Gastroesophageal sphincter (tissue), 4 donors: Measurements from ENCODE around the gene CHST10. TPM values are rescaled to one million over a fixed set of nuclear protein-coding genes. Genes with fewer than 3 reads are reported as not detected.
A peak's percentile ranks its signal among the peaks of the same experiment; 100 is the strongest.

Source experiments
- ATAC-seq: fragments of 150-250 bp; one replicate; pipeline ENCODE4 v1.9.1; 2016; ENCODE audit warnings: mild to moderate bottlenecking, moderate library complexity
- H3K27ac ChIP-seq, 4 donors: fragments of 200-600 bp; sonication (generic) in 3 of 4; 1 replicate in 3 of 4; 2 replicates in 1 of 4; pipeline ENCODE4 v1.5.1; 2016 to 2019
- H3K27me3 ChIP-seq: fragments of 200-600 bp; sonication (generic); one replicate; pipeline ENCODE4 v1.5.1; 2019
- H3K36me3 ChIP-seq, 2 donors: fragments of 200-600 bp; sonication (generic); one replicate each; pipeline ENCODE4 v1.5.1; 2019; ENCODE audit warnings: control low read depth in 1 of 2
- H3K4me1 ChIP-seq, 3 donors: fragments of 200-600 bp; sonication (generic); 1 replicate in 2 of 3; 2 replicates in 1 of 3; pipeline ENCODE4 v1.5.1; 2016 to 2019; ENCODE audit warnings: control low read depth in 2 of 3
- H3K4me3 ChIP-seq, 2 donors: fragments of 200-600 bp; sonication (generic); one replicate each; pipeline ENCODE4 v1.5.1; 2019; ENCODE audit warnings: mild to moderate bottlenecking in 1 of 2, moderate library complexity in 1 of 2
- H3K9me3 ChIP-seq, 3 donors: fragments of 200-600 bp; sonication (generic); one replicate each; pipeline ENCODE4 v1.5.1; 2017 to 2019; ENCODE audit warnings: control low read depth in 2 of 3
- CTCF ChIP-seq, 4 experiments: fragments of 200-600 bp in 2 of 4; fragments of 450-650 bp in 2 of 4; sonication (generic) in 1 of 4; IDR thresholded peaks; one replicate each; pipeline ENCODE4 v1.5.1; 2017 to 2019; ENCODE audit warnings: antibody characterized with exemption in 4 of 4, mild to moderate bottlenecking in 2 of 4, moderate library complexity in 2 of 4
- EP300 ChIP-seq: sonication (generic); formaldehyde crosslinking; IDR thresholded peaks from one replicate; pipeline ENCODE4 v1.6.1; 2017; ENCODE audit warnings: antibody characterized with exemption, mild to moderate bottlenecking
- POLR2A ChIP-seq, 2 donors: fragments of 450-650 bp; IDR thresholded peaks; one replicate each; pipeline ENCODE4 v1.6.1; 2017; ENCODE audit warnings: antibody characterized with exemption in 2 of 2, mild to moderate bottlenecking in 2 of 2, moderate library complexity in 1 of 2
- POLR2AphosphoS5 ChIP-seq: sonication (generic); formaldehyde crosslinking; IDR thresholded peaks from one replicate; pipeline ENCODE4 v1.6.1; 2017; ENCODE audit warnings: antibody characterized with exemption
- WGBS, 2 donors: methylation state at CpG; one replicate each; pipeline ENCODE4 v1.1.5; 2018; ENCODE audit warnings: low coverage in 1 of 2; 5-methylcytosine and 5-hydroxymethylcytosine counted together
- total RNA-seq, 4 donors: library from RNA; depleted of rRNA; stranded (reverse); fragments of >200 nt; gene quantifications; one replicate each; pipeline ENCODE4 v1.1.0, GENCODE V29; 2016

CHST10 gene
- total RNA-seq, 4 donors from 2014 or later = 10.6 to 21.9 (median 13.3) TPM

- Histone ChIP-seq H3K27ac (peak overlapping the region in 2 of 4 donors; percentile 90), H3K4me1 (peaks cover 0 to 41% (median 7%) of the 10 kb centered on the region in 3 donors), H3K4me3 (peak overlapping the region; percentile 71 to 81), H3K36me3 (peaks cover 0 to 17% of the 10 kb centered on the region in 2 donors), H3K27me3 (no peaks in the 10 kb centered on the region), H3K9me3 (no peaks in the 10 kb centered on the region)
- TF ChIP-seq POLR2AphosphoS5 = no peak
- TF ChIP-seq POLR2A (IDR thresholded peaks at IDR 0.05) = no peak
- TF ChIP-seq EP300 = no peak
- TF ChIP-seq CTCF (IDR thresholded peaks at IDR 0.05) = no peak
- 0% methylated on average over 1 to 5 of the region's 5 CpGs for WGBS, 2 donors
- no peak for ATAC-seq
Measured at GRCh38 chr2:100416397-100416934, 1.0 kb downstream of the CHST10 start.

GRCh38 chr2:100413571-100413970 lies 3.9 kb downstream of the CHST10 start:
- Histone ChIP-seq H3K4me1 (peaks cover 0 to 41% (median 7%) of the 10 kb centered on the region in 3 donors), H3K27ac (no peak overlapping the region), H3K27me3 (no peaks in the 10 kb centered on the region), H3K4me3 (no peak overlapping the region), H3K36me3 (peaks cover 0 to 27% of the 10 kb centered on the region in 2 donors), H3K9me3 (no peaks in the 10 kb centered on the region)
- ATAC-seq = no peak
- no peak for TF ChIP-seq EP300
- no peak for TF ChIP-seq CTCF (IDR thresholded peaks at IDR 0.05)
- TF ChIP-seq POLR2AphosphoS5 = no peak
- no peak for TF ChIP-seq POLR2A (IDR thresholded peaks at IDR 0.05)
- 91 to 100% methylated on average over 3 to 4 of the region's 4 CpGs for WGBS, 2 donors

GRCh38 chr2:100412881-100413321 lies 4.6 kb downstream of the CHST10 start:
- no peaks in the 10 kb centered on the region for H3K9me3 ChIP-seq
- WGBS, 2 donors = 100% methylated on average over 1 to 2 of the region's 5 CpGs
- no peak overlapping the region for H3K4me3 ChIP-seq
- no peaks in the 10 kb centered on the region for H3K27me3 ChIP-seq
- H3K4me1 ChIP-seq = peaks cover 0 to 38% (median 7%) of the 10 kb centered on the region in 3 donors
- no peak overlapping the region for H3K27ac ChIP-seq
- peaks cover 0 to 27% of the 10 kb centered on the region in 2 donors for H3K36me3 ChIP-seq
- no peak for ATAC-seq
- TF ChIP-seq POLR2A (IDR thresholded peaks at IDR 0.05) (no peak), POLR2AphosphoS5 (no peak), EP300 (no peak), CTCF (IDR thresholded peaks at IDR 0.05) (no peak)

- H3K9me3 ChIP-seq = no peaks in the 10 kb centered on the region
- peaks cover 0 to 29% of the 10 kb centered on the region in 2 donors for H3K36me3 ChIP-seq
- 77 to 100% methylated on average over 2 to 3 of the region's 4 CpGs for WGBS, 2 donors
- no peaks in the 10 kb centered on the region for H3K27me3 ChIP-seq
- no peak for ATAC-seq
- no peak for TF ChIP-seq POLR2A (IDR thresholded peaks at IDR 0.05)
- no peak for TF ChIP-seq CTCF (IDR thresholded peaks at IDR 0.05)
- TF ChIP-seq POLR2AphosphoS5 = no peak
- no peak for TF ChIP-seq EP300
- no peak overlapping the region for H3K27ac ChIP-seq
- H3K4me1 ChIP-seq = peaks cover 0 to 36% (median 7%) of the 10 kb centered on the region in 3 donors
- no peak overlapping the region for H3K4me3 ChIP-seq
Measured at GRCh38 chr2:100412466-100412865, 5.0 kb downstream of the CHST10 start.

GRCh38 chr2:100411841-100412292 lies 5.6 kb downstream of the CHST10 start:
- H3K4me1 ChIP-seq = peaks cover 0 to 36% (median 7%) of the 10 kb centered on the region in 3 donors
- ATAC-seq = no peak
- no peak overlapping the region for H3K27ac ChIP-seq
- no peaks in the 10 kb centered on the region for H3K9me3 ChIP-seq
- WGBS, 2 donors = 87 to 90% methylated on average over 1 to 2 of the region's 5 CpGs
- H3K27me3 ChIP-seq = no peaks in the 10 kb centered on the region
- peaks cover 0 to 35% of the 10 kb centered on the region in 2 donors for H3K36me3 ChIP-seq
- no peak overlapping the region for H3K4me3 ChIP-seq
- TF ChIP-seq EP300 (no peak), POLR2AphosphoS5 (no peak), POLR2A (IDR thresholded peaks at IDR 0.05) (no peak), CTCF (IDR thresholded peaks at IDR 0.05) (no peak)
